Naive thymus-derived CD8-positive, alpha-beta T cell (primary cell): ENCODE data around the gene CATSPER2. TPM values are rescaled to one million over a fixed set of nuclear protein-coding genes. Genes with fewer than 3 reads are reported as not detected.

ENCODE experiments used
- polyA plus RNA-seq, 3 donors: library from polyadenylated mRNA; unstranded; fragments of 300-500 nt; fragmentation: Illumina TruSeq; gene quantifications; one replicate each; pipeline ENCODE4 v1.2.3, GENCODE V29; 2021
- total RNA-seq, 8 experiments: library from RNA in 2 of 8; stranded (reverse) in 2 of 8; gene quantifications; one replicate each; pipeline ENCODE4 v1.2.3 and lab custom pipeline; 2021 to 2026

CATSPER2 gene
- total and polyA plus RNA-seq, 5 experiments from 2014 or later, result 0.24 to 5.8 (median 1.5) TPM

Other genes with a start within 250 kb of the CATSPER2 start
- 10 to 100 TPM; 34.9 to 37.7 TPM for gene TP53BP1, start 155.7 kb downstream of the CATSPER2 start, total RNA-seq
- gene TP53BP1, start 155.7 kb downstream of the CATSPER2 start, polyA plus RNA-seq, result 1 to 10 TPM; 6.5 to 8.5 (median 7.8) TPM
- under 1 TPM; 0.22 to 0.39 TPM for gene MAP1A, start 131.2 kb downstream of the CATSPER2 start, total RNA-seq
- under 1 TPM in 2 of 3 donors, not detected in 1; 0.05 to 0.26 TPM for gene MAP1A, start 131.2 kb downstream of the CATSPER2 start, polyA plus RNA-seq
- 10 to 100 TPM; 46.9 to 49.8 TPM for gene PPIP5K1, start 58.6 kb downstream of the CATSPER2 start, total RNA-seq
- 1 to 10 TPM; 3.3 to 7.0 (median 6.5) TPM for gene PPIP5K1, start 58.6 kb downstream of the CATSPER2 start, polyA plus RNA-seq
- gene CKMT1B, start 54.8 kb downstream of the CATSPER2 start, total RNA-seq, result not detected
- gene CKMT1B, start 54.8 kb downstream of the CATSPER2 start, polyA plus RNA-seq, result not detected
- 1 to 10 TPM; 4.2 to 5.4 TPM for gene STRC, start 30.0 kb downstream of the CATSPER2 start, total RNA-seq
- gene STRC, start 30.0 kb downstream of the CATSPER2 start, polyA plus RNA-seq, result under 1 TPM in 1 of 3 donors, not detected in 2; 0.08 TPM
- gene CKMT1A, start 45.0 kb upstream of the CATSPER2 start, total RNA-seq, result not detected
- not detected for gene CKMT1A, start 45.0 kb upstream of the CATSPER2 start, polyA plus RNA-seq
- gene PDIA3, start 97.6 kb upstream of the CATSPER2 start, total RNA-seq, result 100 to 1,000 TPM; 147 to 150 TPM
- 100 to 1,000 TPM; 246 to 310 (median 268) TPM for gene PDIA3, start 97.6 kb upstream of the CATSPER2 start, polyA plus RNA-seq
- gene ELL3, start 128.1 kb upstream of the CATSPER2 start, total RNA-seq, result 1 to 10 TPM; 4.0 to 4.4 TPM
- 1 to 10 TPM in 2 of 3 donors, under 1 TPM in 1; 0.73 to 2.1 (median 1.4) TPM for gene ELL3, start 128.1 kb upstream of the CATSPER2 start, polyA plus RNA-seq
- 100 to 1,000 TPM; 549 to 584 TPM for gene SERF2, start 143.5 kb upstream of the CATSPER2 start, total RNA-seq
- 1,000 to 10,000 TPM; 1,905 to 2,412 (median 2,207) TPM for gene SERF2, start 143.5 kb upstream of the CATSPER2 start, polyA plus RNA-seq
- gene SERINC4, start 151.4 kb upstream of the CATSPER2 start, total RNA-seq, result under 1 TPM; 0.23 to 0.27 TPM
- gene SERINC4, start 151.4 kb upstream of the CATSPER2 start, polyA plus RNA-seq, result 1 to 10 TPM; 2.1 to 4.2 (median 3.5) TPM
- 10 to 100 TPM; 27.7 to 28.9 TPM for gene HYPK, start 151.8 kb upstream of the CATSPER2 start, total RNA-seq
- 10 to 100 TPM in 2 of 3 donors, 1 to 10 TPM in 1; 7.7 to 14.1 (median 13.0) TPM for gene HYPK, start 151.8 kb upstream of the CATSPER2 start, polyA plus RNA-seq
- 10 to 100 TPM; 15.8 to 18.7 TPM for gene MFAP1, start 175.8 kb upstream of the CATSPER2 start, total RNA-seq
- 10 to 100 TPM in 2 of 3 donors, 1 to 10 TPM in 1; 5.2 to 18.0 (median 10.4) TPM for gene MFAP1, start 175.8 kb upstream of the CATSPER2 start, polyA plus RNA-seq
- gene WDR76, start 178.2 kb upstream of the CATSPER2 start, total RNA-seq, result 10 to 100 TPM in 1 of 2 experiments, 1 to 10 TPM in 1; 8.6 to 12.3 TPM
- 1 to 10 TPM; 5.3 to 7.3 (median 5.6) TPM for gene WDR76, start 178.2 kb upstream of the CATSPER2 start, polyA plus RNA-seq